ENCODE data around the gene RAB40C.

The RAB40C gene

DNA sequence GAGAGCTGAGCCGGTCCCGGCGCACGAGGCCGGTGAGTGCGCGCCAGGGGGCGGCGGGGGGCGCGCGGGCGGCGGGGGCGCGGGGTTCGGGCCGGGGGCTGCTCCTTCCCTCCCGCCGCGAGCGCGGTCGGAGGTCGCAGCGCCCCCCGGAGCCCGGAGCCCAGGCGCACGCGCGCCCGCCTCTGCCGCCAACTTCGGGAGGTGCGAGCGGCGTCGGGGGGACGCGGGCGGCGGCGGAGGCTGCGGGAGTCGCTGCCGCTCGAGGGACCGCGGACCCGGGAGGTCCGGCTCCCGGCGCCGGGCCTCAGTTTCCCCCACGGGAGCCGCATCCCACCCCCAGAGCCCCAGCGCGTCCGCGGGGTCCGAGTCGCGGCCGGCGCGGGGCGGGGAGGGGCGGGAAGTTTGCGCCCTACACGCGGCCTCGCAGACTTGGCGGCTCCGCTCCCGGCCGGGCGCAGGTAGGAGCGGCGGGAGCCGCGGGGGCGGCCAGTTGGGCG is 29.6 kb upstream of the RAB40C start, which contains the start of gene PRR35:
TSS of gene PRR35 (plus strand) at position 191 of the 497 bp plus-strand sequence. CDS start 2,901 bp downstream, outside the sequence.
- H3K9me3 ChIP-seq (ENCODE audit: insufficient read depth, low read length): no peaks in the 10 kb centered on the region
- H3K4me2 ChIP-seq (ENCODE audit: low read length): no peak within 1 kb of the TSS
- H3K27me3 ChIP-seq (ENCODE audit: low read depth, low read length): no peaks in the 10 kb centered on the region
- H4K20me1 ChIP-seq (ENCODE audit: insufficient read depth, low read length): no peaks in the 10 kb centered on the region
- TF ChIP-seq, protein P1, sequence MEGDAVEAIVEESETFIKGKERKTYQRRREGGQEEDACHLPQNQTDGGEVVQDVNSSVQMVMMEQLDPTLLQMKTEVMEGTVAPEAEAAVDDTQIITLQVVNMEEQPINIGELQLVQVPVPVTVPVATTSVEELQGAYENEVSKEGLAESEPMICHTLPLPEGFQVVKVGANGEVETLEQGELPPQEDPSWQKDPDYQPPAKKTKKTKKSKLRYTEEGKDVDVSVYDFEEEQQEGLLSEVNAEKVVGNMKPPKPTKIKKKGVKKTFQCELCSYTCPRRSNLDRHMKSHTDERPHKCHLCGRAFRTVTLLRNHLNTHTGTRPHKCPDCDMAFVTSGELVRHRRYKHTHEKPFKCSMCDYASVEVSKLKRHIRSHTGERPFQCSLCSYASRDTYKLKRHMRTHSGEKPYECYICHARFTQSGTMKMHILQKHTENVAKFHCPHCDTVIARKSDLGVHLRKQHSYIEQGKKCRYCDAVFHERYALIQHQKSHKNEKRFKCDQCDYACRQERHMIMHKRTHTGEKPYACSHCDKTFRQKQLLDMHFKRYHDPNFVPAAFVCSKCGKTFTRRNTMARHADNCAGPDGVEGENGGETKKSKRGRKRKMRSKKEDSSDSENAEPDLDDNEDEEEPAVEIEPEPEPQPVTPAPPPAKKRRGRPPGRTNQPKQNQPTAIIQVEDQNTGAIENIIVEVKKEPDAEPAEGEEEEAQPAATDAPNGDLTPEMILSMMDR (IDR thresholded peaks at IDR 0.05; ENCODE audit: low read depth, low read length): no peak
- TF ChIP-seq EZH2phosphoT487 (IDR thresholded peaks at IDR 0.05; ENCODE audit: low read depth): no peak
- no peaks in the 10 kb centered on the region for H3K79me2 ChIP-seq (ENCODE audit: low read length)
- H3K27ac ChIP-seq (ENCODE audit: low read length): no peak within 1 kb of the TSS
- no peak within 1 kb of the TSS for H3K4me3 ChIP-seq (ENCODE audit: low read length)
- no peak within 1 kb of the TSS for H2AFZ ChIP-seq (ENCODE audit: low read depth, low read length)
- no peaks in the 10 kb centered on the region for H3K36me3 ChIP-seq (replicated peaks; ENCODE audit: low read depth, low read length)
- no peaks in the 10 kb centered on the region for H3K4me1 ChIP-seq (ENCODE audit: low read length)
- no peak within 1 kb of the TSS for H3K9ac ChIP-seq (ENCODE audit: low read length)

DNA sequence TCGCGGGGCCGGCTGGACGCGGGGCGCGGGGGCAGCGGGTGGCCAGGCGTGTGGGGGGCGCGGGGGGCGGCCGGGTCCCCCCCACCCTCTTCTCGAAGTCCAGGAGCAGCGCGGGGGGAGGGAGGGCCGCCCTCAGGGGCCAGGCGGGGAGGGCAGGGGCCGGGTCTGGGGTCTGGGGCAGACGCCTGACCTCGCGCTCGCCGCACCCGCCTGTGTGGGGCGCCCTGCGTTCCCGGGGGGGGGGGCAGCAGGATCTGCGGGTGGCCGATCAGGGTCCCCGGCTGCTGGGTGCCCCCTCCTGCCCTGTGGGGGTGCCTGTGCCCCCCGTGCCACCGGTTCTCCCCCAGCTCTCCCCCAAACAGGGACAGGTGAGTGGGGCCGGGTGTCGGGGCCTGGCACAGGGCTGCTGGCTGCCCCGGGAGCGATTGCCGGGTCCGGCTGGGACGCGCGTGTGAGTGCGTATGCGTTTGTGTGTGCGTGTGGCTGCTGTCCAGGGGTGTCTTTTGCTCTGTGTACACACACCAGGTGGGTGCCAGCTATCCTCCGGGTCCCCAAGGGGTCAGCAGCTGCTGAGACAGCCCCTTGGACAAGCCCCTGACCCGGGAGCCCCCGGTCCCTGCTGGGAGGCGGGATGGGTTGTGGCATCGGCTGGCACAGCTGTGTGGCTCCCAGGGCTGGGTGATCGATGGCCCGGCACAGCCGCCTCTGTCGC is 29.0 kb upstream of the RAB40C start:
- Histone ChIP-seq H3K9ac (ENCODE audit: low read length) (no peak overlapping the region), H3K79me2 (ENCODE audit: low read length) (no peaks in the 10 kb centered on the region), H3K27ac (ENCODE audit: low read length) (no peak overlapping the region), H3K27me3 (ENCODE audit: low read depth, low read length) (no peaks in the 10 kb centered on the region), H3K4me1 (ENCODE audit: low read length) (peaks cover 2% of the 10 kb centered on the region), H3K36me3 (replicated peaks; ENCODE audit: low read depth, low read length) (no peaks in the 10 kb centered on the region), H2AFZ (ENCODE audit: low read depth, low read length) (no peak overlapping the region), H4K20me1 (ENCODE audit: insufficient read depth, low read length) (no peaks in the 10 kb centered on the region), H3K4me2 (ENCODE audit: low read length) (no peak overlapping the region), H3K9me3 (ENCODE audit: insufficient read depth, low read length) (no peaks in the 10 kb centered on the region), H3K4me3 (ENCODE audit: low read length) (no peak overlapping the region)
- TF ChIP-seq, protein P1 (IDR thresholded peaks at IDR 0.05; ENCODE audit: low read depth, low read length): no peak
- no peak for TF ChIP-seq EZH2phosphoT487 (IDR thresholded peaks at IDR 0.05; ENCODE audit: low read depth)

DNA sequence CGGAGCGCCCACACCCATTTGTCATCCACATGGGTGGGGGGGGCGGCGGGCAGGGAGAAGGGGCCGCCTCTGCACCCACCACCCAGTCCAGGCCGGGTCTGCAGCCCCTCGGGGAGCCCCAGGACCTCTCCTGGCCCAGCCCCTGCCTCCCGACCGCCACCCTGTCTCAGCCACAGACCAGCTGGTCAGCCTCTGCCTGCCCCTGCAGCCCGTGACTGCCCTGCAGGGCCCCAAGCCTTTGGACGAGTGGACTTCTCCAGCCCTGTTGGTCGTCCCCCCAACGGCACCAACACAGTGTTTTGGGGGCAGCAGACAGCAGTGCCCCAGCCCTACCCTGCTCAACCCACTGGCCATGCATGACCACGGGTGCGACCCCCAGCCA is 28.5 kb upstream of the RAB40C start:
- Histone ChIP-seq H3K27ac (ENCODE audit: low read length) (no peak overlapping the region), H4K20me1 (ENCODE audit: insufficient read depth, low read length) (no peaks in the 10 kb centered on the region), H3K4me2 (ENCODE audit: low read length) (no peak overlapping the region), H3K27me3 (ENCODE audit: low read depth, low read length) (no peaks in the 10 kb centered on the region), H3K4me3 (ENCODE audit: low read length) (no peak overlapping the region), H3K4me1 (ENCODE audit: low read length) (peaks cover 8% of the 10 kb centered on the region), H2AFZ (ENCODE audit: low read depth, low read length) (no peak overlapping the region), H3K36me3 (replicated peaks; ENCODE audit: low read depth, low read length) (no peaks in the 10 kb centered on the region), H3K79me2 (ENCODE audit: low read length) (no peaks in the 10 kb centered on the region), H3K9me3 (ENCODE audit: insufficient read depth, low read length) (no peaks in the 10 kb centered on the region), H3K9ac (ENCODE audit: low read length) (no peak overlapping the region)
- TF ChIP-seq, protein P1 (IDR thresholded peaks at IDR 0.05; ENCODE audit: low read depth, low read length): no peak
- no peak for TF ChIP-seq EZH2phosphoT487 (IDR thresholded peaks at IDR 0.05; ENCODE audit: low read depth)

DNA sequence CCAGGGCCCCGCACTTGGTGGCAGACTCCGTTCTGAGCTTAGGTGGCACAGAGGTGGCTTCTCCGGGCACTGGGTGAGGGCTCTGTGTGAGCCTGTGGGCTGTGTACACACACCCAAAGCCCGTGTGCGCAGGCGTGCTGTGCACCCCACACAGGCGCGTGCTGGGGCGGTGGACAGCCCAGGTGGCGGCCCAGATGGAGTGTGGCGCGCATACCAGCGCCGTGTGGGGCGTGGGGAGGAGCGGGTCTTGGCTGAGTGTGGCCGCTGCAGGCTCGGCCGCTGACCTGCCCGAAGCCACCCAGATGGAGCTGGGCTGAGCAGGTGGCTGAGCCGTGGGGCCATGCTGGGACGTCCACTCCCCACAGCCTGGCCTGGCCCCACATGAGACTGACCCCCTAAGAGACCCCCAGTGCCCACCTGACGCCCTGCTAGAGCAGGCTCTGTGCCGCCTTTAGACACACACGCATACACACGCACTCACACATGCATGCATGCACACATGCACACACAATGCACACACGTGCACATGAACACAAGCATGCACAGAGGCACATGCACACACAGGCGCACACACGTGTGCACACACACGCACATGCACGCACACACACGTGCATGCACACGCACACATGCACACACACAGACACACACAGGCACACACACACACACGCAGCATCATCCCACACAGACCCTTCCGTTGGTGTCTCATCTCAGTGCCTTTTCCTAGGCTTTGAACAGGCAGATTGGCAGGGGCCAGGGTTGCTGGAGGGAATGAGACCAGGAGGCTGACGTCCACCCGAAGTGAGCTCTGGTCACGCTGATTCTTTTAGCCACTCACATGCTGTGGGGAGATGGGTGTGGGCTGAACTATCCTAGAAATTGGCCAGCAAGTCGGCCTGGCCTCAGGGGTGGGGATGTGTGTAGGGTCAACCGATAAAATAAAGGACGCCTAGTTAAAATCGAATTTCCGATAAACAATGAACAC is 27.6 kb upstream of the RAB40C start:
- Histone ChIP-seq H3K4me3 (ENCODE audit: low read length) (no peak overlapping the region), H3K4me1 (ENCODE audit: low read length) (peaks cover 15% of the 10 kb centered on the region), H2AFZ (ENCODE audit: low read depth, low read length) (no peak overlapping the region), H3K27ac (ENCODE audit: low read length) (no peak overlapping the region), H3K4me2 (ENCODE audit: low read length) (no peak overlapping the region), H3K27me3 (ENCODE audit: low read depth, low read length) (no peaks in the 10 kb centered on the region), H4K20me1 (ENCODE audit: insufficient read depth, low read length) (no peaks in the 10 kb centered on the region), H3K79me2 (ENCODE audit: low read length) (no peaks in the 10 kb centered on the region), H3K9me3 (ENCODE audit: insufficient read depth, low read length) (no peaks in the 10 kb centered on the region), H3K9ac (ENCODE audit: low read length) (no peak overlapping the region), H3K36me3 (replicated peaks; ENCODE audit: low read depth, low read length) (no peaks in the 10 kb centered on the region)
- TF ChIP-seq, protein P1 (IDR thresholded peaks at IDR 0.05; ENCODE audit: low read depth, low read length): no peak
- no peak for TF ChIP-seq EZH2phosphoT487 (IDR thresholded peaks at IDR 0.05; ENCODE audit: low read depth)
